ENCODE results near the gene CIB2.

CIB2 gene

DNA sequence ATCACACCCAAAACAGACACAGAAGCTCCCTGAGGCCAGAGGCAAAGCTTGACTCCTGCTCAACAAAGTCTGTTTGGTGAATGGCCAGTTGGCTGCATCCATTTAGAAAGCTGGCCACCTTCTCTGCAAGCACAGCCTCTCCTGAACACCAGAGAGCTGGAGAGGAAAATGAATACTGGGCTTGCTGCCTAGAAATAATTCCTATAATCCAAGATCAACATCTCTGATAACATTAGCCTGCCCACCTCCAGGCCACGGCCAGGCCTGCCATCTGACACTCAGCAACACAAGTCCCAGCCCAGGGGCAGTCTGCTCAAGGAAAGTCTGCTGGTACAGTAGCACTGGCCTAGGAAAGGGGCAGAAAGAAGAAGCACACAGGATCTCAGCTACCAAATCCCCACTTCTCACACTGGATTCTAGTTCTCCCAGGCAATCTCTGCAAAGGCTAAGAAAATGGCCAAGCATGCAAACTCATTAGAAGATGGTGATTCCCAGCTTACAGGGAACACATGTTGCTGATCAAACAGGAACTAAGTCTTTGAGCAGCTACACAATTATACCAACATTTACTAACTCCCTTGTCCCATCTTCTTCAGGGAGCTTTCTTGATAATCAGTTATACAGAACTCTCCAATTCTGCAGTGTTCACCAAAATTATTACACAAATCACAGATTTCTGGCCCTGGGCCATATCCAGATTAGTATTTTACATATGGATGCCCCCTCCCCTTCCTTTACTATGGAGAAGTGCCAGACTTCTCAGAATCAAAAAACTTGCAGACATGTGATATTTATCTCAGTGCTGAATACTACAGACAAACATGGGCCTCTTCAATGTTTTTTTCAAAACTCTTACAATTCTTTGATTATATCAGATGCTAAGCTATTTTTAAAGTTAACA lies 63.7 kb downstream of the CIB2 start:
- H3K36me3 Mint-ChIP-seq (ENCODE audit: low read depth): peaks cover 17% of the 10 kb centered on the region
- H3K9me3 Mint-ChIP-seq: no peaks in the 10 kb centered on the region
- H3K27me3 Mint-ChIP-seq: no peaks in the 10 kb centered on the region
- intact Hi-C loops (cut with micrococcal nuclease): no loop called here
- no peak overlapping the region for H3K27ac Mint-ChIP-seq
- peaks cover 39% of the 10 kb centered on the region for H3K4me1 Mint-ChIP-seq (ENCODE audit: low read depth)
- peak overlapping the region; percentile 72 for H3K4me3 Mint-ChIP-seq

DNA sequence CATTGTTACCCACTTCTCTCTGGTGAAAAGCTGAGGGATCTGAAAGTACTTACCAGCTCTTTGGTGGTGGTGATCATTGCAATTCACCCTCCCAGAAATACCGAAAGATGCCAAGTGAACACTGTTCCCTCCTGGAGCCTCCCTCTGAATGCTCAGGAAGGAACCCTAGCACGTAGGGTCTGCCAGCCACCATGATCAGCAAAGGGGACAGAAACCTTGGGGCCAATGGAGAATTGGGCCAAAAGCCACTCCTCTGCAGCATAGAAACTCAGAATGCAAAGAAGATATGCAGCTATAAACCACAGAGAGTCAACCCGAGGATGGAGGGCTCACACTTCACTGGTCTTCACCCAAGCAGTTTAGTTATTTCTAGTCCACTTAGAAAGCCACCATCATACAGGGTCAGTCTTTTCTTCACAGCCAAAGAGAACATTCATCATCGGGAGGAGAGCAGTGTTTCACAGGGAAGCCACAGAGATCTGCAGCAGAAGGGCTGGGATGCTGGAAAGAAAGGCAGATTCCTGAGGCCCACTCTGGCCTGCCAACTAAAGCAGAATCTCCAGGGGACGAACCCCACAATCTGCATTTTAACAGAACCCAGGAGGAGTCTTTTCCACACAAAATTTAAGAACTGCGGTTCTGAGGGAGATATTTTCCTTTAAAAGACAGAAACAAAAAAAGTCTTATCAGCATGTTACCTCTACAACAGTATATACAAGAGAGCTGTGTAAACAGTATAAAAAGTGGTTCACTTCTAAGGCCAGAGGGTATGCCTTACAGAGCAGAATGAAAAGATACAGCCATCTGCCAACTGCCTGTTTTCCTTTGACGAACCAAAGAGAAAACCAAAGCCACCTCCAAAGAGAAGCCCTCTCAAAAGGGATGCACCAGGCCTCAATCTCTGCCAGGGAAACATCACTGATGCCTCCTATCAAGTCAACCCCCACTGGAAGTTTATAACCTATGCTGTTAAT lies 65.0 kb downstream of the CIB2 start:
- Mint-ChIP-seq H3K27me3 (no peaks in the 10 kb centered on the region), H3K9me3 (no peaks in the 10 kb centered on the region), H3K36me3 (ENCODE audit: low read depth) (peaks cover 7% of the 10 kb centered on the region), H3K4me3 (peak overlapping the region; percentile 39), H3K27ac (no peak overlapping the region), H3K4me1 (ENCODE audit: low read depth) (peaks cover 32% of the 10 kb centered on the region)
- intact Hi-C loops (cut with micrococcal nuclease): no loop called here

DNA sequence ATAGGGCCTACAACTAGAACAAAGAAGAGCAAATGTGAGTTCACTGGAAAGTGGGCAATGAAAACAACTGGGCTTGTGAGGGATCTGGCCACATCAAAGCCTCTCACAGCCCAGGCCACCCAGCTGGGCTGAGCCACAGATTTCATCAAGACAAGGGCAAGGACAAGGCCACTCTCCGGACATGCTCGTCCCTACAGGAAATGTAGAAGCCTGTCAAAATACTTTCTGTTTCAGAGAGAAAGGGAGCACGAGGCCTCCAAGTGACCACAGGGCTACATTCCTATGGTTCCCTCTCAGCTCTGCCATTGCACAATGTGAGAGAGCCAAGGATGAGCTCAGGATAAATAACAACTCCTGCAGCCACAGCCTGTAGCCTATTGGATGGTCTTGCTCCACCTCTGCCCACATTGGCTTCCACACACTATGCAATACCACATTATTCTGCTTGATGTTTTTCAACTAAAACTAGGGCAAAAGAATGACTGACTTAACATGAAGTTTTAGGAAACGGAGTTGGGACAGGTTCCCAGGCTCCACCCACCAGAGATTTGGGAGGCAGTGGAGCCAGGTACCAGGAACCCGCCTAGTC lies 65.9 kb downstream of the CIB2 start:
- Mint-ChIP-seq H3K9me3 (no peaks in the 10 kb centered on the region), H3K36me3 (ENCODE audit: low read depth) (peaks cover 6% of the 10 kb centered on the region), H3K27ac (no peak overlapping the region), H3K27me3 (no peaks in the 10 kb centered on the region), H3K4me1 (ENCODE audit: low read depth) (peaks cover 31% of the 10 kb centered on the region), H3K4me3 (peak overlapping the region; percentile 57)
- intact Hi-C loops (cut with micrococcal nuclease): no loop called here

DNA sequence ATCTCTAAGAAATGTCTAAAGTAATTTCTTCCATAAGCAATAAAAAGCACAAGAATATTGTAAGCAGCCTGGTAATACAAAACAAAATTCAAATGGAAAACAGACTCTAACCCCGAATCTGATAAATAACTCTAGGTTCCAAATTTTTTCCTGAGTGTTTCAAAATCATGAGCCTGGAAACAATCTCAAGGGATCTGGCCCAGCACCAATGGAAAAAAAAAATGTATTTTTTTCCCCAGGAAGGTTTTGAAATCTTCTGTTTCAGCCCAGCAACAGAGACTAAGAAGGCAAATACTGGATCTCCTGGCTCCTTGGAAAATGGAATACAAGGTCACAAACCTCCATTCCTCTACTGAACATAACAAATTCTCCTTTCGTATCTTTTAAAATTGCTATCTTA lies 66.7 kb downstream of the CIB2 start:
- H3K27ac Mint-ChIP-seq: no peak overlapping the region
- H3K4me1 Mint-ChIP-seq (ENCODE audit: low read depth): peaks cover 31% of the 10 kb centered on the region
- no peaks in the 10 kb centered on the region for H3K9me3 Mint-ChIP-seq
- peaks cover 6% of the 10 kb centered on the region for H3K36me3 Mint-ChIP-seq (ENCODE audit: low read depth)
- H3K27me3 Mint-ChIP-seq: no peaks in the 10 kb centered on the region
- H3K4me3 Mint-ChIP-seq: no peak overlapping the region
- intact Hi-C loops (cut with micrococcal nuclease): no loop called here

DNA sequence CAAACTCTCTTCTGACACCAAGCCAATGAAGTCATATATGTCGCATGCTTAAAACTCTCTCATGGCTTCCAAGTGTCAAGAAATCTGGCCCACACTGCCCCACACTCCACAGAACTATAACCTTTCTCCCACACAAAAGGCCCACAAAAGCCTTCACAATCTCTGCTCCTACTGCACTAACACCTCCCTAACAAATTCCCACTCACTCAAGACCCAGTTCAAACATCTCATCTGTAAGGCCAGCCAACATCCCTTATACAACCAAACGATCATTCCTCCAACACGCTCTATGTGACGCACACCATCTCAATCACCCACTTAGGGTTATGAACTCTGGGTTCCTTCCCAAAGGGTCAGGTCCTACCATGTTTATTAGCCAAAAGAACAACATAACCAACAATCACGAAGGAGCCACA lies 67.3 kb downstream of the CIB2 start:
- no peak overlapping the region for H3K4me3 Mint-ChIP-seq
- no peaks in the 10 kb centered on the region for H3K9me3 Mint-ChIP-seq
- no peaks in the 10 kb centered on the region for H3K27me3 Mint-ChIP-seq
- peaks cover 9% of the 10 kb centered on the region for H3K36me3 Mint-ChIP-seq (ENCODE audit: low read depth)
- intact Hi-C loops (cut with micrococcal nuclease): no loop called here
- no peak overlapping the region for H3K27ac Mint-ChIP-seq
- peaks cover 31% of the 10 kb centered on the region for H3K4me1 Mint-ChIP-seq (ENCODE audit: low read depth)

DNA sequence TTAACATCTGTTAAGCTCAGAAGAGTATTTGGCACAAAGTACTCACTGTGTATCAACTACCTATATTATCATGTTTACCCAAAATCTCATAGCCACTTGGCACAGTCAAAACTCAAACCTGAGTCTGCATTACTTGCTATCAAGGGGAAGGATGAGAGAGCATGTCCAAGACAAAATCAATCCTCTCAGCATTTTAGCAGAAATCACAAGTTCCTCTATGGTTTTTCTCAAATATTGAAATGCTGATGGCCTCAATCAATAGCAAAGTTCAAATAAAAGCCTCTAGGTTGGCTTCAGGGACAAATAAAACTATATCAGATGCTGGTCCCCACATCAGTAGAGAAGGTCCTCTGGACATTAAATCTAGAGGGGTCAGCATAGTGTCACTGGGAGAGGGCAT lies 68.0 kb downstream of the CIB2 start:
- Mint-ChIP-seq H3K4me1 (ENCODE audit: low read depth) (peaks cover 31% of the 10 kb centered on the region), H3K4me3 (no peak overlapping the region), H3K9me3 (no peaks in the 10 kb centered on the region), H3K27ac (no peak overlapping the region), H3K27me3 (no peaks in the 10 kb centered on the region), H3K36me3 (ENCODE audit: low read depth) (peaks cover 16% of the 10 kb centered on the region)
- intact Hi-C loops (cut with micrococcal nuclease): no loop called here

DNA sequence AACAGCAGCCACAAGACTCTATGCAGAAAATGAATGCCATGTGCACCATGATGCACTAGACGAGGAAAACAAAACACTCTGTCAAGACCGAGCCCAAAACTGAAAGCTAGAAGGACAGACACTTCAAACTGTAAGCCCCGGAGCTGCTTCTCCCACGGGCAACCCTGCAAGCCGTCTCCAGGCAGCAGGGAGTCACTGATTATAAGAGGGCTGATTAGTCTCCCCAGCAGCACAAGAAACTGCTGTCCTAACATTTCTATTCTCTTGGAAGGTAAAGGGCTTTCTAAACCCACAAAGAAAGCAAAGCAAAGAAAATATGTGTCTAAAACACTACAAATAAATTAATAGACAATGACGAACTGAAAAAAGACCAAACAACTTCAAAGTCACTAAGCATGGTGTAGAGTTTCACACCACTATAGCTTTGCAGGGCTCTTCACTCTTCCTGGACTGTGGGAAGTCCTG lies 69.2 kb downstream of the CIB2 start:
- intact Hi-C loops (cut with micrococcal nuclease): no loop called here
- peaks cover 10% of the 10 kb centered on the region for H3K36me3 Mint-ChIP-seq (ENCODE audit: low read depth)
- H3K27me3 Mint-ChIP-seq: no peaks in the 10 kb centered on the region
- no peaks in the 10 kb centered on the region for H3K9me3 Mint-ChIP-seq
- peaks cover 39% of the 10 kb centered on the region for H3K4me1 Mint-ChIP-seq (ENCODE audit: low read depth)
- peak overlapping the region; percentile 74 for H3K27ac Mint-ChIP-seq
- peak overlapping the region; percentile 44 for H3K4me3 Mint-ChIP-seq

DNA sequence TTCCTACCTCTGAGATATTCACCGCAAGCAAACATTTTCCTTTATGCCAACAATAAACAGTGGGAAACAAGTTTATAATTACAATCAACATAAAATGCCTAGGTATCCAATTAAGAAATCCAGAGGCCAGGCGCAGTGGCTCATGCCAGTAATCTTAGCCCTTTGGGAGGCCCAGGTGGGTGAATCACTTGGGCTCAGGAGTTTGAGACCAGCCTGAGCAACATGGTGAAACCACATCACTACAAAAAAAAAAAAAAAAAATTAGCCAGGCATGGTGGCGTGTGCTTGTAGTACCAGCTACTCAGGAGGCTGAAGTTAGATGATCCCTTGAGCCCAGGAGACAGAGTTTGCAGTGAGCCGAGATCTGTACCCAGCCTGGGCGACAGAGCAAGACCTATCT lies 71.0 kb downstream of the CIB2 start:
- Mint-ChIP-seq H3K4me3 (no peak overlapping the region), H3K4me1 (ENCODE audit: low read depth) (peaks cover 56% of the 10 kb centered on the region), H3K27me3 (no peaks in the 10 kb centered on the region), H3K27ac (peak overlapping the region; percentile 89), H3K36me3 (ENCODE audit: low read depth) (peaks cover 18% of the 10 kb centered on the region), H3K9me3 (no peaks in the 10 kb centered on the region)
- intact Hi-C loops (cut with micrococcal nuclease): no loop called here

DNA sequence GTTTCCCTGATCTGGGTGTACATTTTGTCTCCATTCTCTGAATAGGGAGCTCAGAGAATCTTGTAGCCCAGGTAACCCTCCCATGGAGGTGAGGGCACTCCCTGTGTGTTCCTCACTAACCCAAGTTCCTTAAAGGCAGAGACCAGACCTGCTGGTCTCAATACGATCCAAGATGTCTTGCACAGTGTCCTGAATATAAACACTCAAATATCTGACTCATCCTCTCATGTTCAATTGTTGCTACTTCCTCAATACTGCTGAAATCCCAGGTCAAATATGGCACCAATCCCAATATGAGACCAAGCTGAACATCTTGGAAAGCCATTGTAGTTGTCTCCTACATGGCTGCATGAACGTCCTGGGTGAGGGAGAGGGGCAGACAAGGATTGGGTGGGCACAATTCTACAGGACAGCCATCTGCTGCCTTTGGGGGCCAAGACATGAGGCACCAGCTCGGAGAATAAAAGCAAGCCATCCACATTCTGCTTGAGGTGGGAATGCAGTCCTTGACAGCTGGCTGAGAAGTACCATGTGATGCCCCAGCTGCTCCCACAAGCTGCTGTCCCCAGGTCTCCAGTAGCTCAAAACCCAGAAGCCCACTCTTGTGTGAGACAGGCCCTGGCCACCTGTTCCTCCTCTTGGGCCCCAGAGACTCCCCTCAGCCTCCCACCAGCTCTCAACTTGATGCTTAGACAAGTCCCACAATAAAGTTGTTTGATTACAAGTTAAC lies 72.0 kb downstream of the CIB2 start:
- Mint-ChIP-seq H3K36me3 (ENCODE audit: low read depth) (peaks cover 21% of the 10 kb centered on the region), H3K27ac (peak overlapping the region; percentile 89), H3K4me1 (ENCODE audit: low read depth) (peaks cover 61% of the 10 kb centered on the region), H3K4me3 (peak overlapping the region; percentile 49), H3K9me3 (no peaks in the 10 kb centered on the region), H3K27me3 (no peaks in the 10 kb centered on the region)
- intact Hi-C loops (cut with micrococcal nuclease): no loop called here

DNA sequence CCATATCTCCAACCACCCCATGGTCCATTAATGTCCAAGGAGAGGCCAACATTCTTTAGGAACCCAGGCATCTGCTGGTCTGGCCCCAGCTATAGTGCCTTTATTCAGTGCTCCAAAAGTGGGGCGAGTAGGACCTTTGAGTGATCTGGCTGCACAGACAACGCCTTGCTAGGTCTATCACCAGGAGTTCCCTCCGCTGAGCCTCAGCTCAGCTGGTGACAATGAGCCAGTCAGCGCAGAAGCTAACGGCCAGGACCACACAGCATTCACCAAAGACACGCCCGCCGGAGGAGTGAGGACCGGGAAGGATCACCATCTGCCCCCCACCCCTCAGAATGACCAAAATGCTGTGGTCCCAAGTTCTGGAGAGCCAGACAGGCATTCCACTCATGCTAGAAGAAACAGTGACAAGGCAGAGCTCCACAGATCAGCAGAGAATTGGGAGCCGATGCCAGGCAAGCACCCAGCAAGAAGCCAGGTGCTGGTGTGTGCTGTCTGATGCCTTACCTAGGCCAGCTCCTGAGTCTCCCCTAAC lies 72.8 kb downstream of the CIB2 start:
- H3K27me3 Mint-ChIP-seq: no peaks in the 10 kb centered on the region
- intact Hi-C loops (cut with micrococcal nuclease): no loop called here
- H3K4me1 Mint-ChIP-seq (ENCODE audit: low read depth): peaks cover 67% of the 10 kb centered on the region
- H3K4me3 Mint-ChIP-seq: no peak overlapping the region
- peak overlapping the region; percentile 89 for H3K27ac Mint-ChIP-seq
- no peaks in the 10 kb centered on the region for H3K9me3 Mint-ChIP-seq
- H3K36me3 Mint-ChIP-seq (ENCODE audit: low read depth): peaks cover 27% of the 10 kb centered on the region

DNA sequence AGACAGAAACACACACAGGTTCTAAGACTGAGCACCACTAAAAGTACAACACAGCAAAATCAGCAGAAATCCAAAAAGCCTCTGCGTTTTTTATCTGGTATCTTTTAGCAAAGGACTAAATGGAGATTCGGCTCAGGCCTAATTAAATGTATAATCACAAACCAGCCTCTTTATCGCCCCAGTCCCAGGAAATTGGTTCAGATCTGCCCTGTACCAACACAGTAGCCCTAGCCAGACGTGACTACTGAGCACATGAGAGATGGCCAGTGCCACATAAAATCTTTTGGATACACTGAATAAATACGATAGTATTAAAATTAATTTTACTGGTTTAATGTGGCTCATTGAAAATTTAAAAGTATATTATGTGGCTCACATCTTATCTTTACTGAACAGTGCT lies 73.4 kb downstream of the CIB2 start:
- peak overlapping the region; percentile 89 for H3K27ac Mint-ChIP-seq
- no peaks in the 10 kb centered on the region for H3K27me3 Mint-ChIP-seq
- H3K9me3 Mint-ChIP-seq: no peaks in the 10 kb centered on the region
- no peak overlapping the region for H3K4me3 Mint-ChIP-seq
- peaks cover 74% of the 10 kb centered on the region for H3K4me1 Mint-ChIP-seq (ENCODE audit: low read depth)
- intact Hi-C loops (cut with micrococcal nuclease): no loop called here
- peaks cover 34% of the 10 kb centered on the region for H3K36me3 Mint-ChIP-seq (ENCODE audit: low read depth)

DNA sequence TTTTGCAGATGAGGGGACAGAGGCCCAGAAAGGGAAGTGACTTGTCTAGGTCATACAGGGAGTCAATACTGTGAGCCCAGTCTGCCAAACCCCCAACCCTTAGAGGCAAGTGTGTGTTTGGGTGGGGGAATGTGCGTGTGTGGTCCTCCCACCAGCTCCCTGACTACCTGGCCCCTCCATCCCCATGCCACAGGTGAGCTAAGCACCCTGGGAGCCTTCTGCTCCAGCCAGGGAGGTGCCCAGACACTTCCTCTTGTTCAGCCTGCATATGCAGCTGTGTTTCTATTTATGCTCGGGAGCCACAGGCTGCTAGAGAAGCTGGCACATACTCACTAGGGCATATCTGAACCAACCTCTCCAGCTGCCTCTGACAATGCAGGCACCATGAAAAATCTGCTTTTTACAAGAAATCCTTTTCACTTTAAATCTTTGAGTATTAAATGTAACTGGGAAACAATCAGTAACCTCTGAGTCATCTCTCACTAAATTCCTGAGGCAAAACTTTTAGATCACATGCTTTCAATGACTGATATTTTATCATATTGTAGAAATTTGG lies 74.5 kb downstream of the CIB2 start:
- Mint-ChIP-seq H3K27me3 (no peaks in the 10 kb centered on the region), H3K36me3 (ENCODE audit: low read depth) (peaks cover 44% of the 10 kb centered on the region), H3K4me1 (ENCODE audit: low read depth) (peaks cover 80% of the 10 kb centered on the region), H3K9me3 (no peaks in the 10 kb centered on the region), H3K4me3 (peak overlapping the region; percentile 7), H3K27ac (peak overlapping the region; percentile 89)
- intact Hi-C loops (cut with micrococcal nuclease): no loop called here

Measured in dendritic cell treated with granulocyte-macrophage colony-stimulating factor and Interleukin-4, amounts not matched to agents 40 ng/mL and 50 ng/mL, for 4 days (primary cell).